B cell (primary cell): ENCODE results near the gene KCNG3. TPM values are rescaled to one million over a fixed set of nuclear protein-coding genes. Genes with fewer than 3 reads are reported as not detected.

Source experiments
- ATAC-seq: fragments of 200-7000 bp; cut with Tn5 transposase; one replicate; pipeline ENCODE4 v1.10.0; 2021; ENCODE audit warnings: low read depth, mild to moderate bottlenecking, moderate number of reproducible peaks, moderate library complexity
- CTCF ChIA-PET: fragments of 350-600 bp; sonication (Branson Sonifier 250); formaldehyde crosslinking; loops from one replicate; lab custom pipeline; 2021; ENCODE audit warnings: antibody characterized with exemption, inconsistent platforms; lab: Charles Lee
- POLR2A ChIA-PET: fragments of 350-600 bp; sonication (Branson Sonifier 250); formaldehyde crosslinking; loops from one replicate; lab custom pipeline; 2021; ENCODE audit warnings: antibody characterized with exemption; lab: Charles Lee
- DNase-seq: peaks from one replicate; pipeline ENCODE4 v3.0.0; 2013
- H2AFZ ChIP-seq: 2 replicates; pipeline ENCODE4 v1.6.1; 2012; ENCODE audit warnings: mild to moderate bottlenecking, low read depth, low read length; ENCODE audit not compliant: insufficient read depth, poor library complexity, severe bottlenecking
- H3K27ac ChIP-seq, 2 donors: 1 replicate in 1 of 2; 2 replicates in 1 of 2; pipeline ENCODE4 v1.5.1; 2012 to 2013; ENCODE audit warnings: low read length in 2 of 2, mild to moderate bottlenecking in 2 of 2, moderate library complexity in 1 of 2
- H3K27me3 ChIP-seq, 4 experiments: fragments of 200-600 bp in 1 of 4; sonication (generic) in 1 of 4; replicated peaks in 1 of 4; 1 replicate in 2 of 4; 2 replicates in 2 of 4; pipeline versions ENCODE4 v1.6.1 to v1.7.0; 2013 to 2016; ENCODE audit warnings: low read length in 3 of 4, mild to moderate bottlenecking in 2 of 4, mixed read lengths in 1 of 4, moderate library complexity in 1 of 4; ENCODE audit not compliant: insufficient read depth in 4 of 4, control insufficient read depth in 3 of 4; ENCODE audit errors: control extremely low read depth in 1 of 4
- H3K36me3 ChIP-seq, 2 experiments: replicated peaks in 1 of 2; 1 replicate in 1 of 2; 2 replicates in 1 of 2; pipeline versions ENCODE4 v1.6.1 to v1.7.1; 2013; ENCODE audit warnings: low read length in 1 of 2; ENCODE audit not compliant: insufficient read depth in 2 of 2, control insufficient read depth in 1 of 2; ENCODE audit errors: control extremely low read depth in 1 of 2, extremely low read depth in 1 of 2
- H3K4me1 ChIP-seq, 2 donors: fragments of 200-600 bp in 1 of 2; sonication (generic) in 1 of 2; 1 replicate in 1 of 2; 2 replicates in 1 of 2; pipeline versions ENCODE4 v1.5.1 to v1.6.1; 2013 to 2017; ENCODE audit warnings: low read length in 2 of 2; ENCODE audit not compliant: control insufficient read depth in 2 of 2, insufficient read depth in 2 of 2
- H3K4me2 ChIP-seq: replicated peaks from 2 replicates; pipeline ENCODE3; 2012; ENCODE audit warnings: mild to moderate bottlenecking, low read depth, low read length; ENCODE audit not compliant: poor library complexity, severe bottlenecking
- H3K4me3 ChIP-seq, 5 experiments: fragments of 200-600 bp in 1 of 5; sonication (generic) in 1 of 5; 1 replicate in 3 of 5; 2 replicates in 2 of 5; pipeline versions ENCODE4 v1.5.1 to v1.7.0; 2011 to 2016; ENCODE audit warnings: low read length in 4 of 5, mild to moderate bottlenecking in 4 of 5, low read depth in 2 of 5, control low read depth in 1 of 5, moderate library complexity in 1 of 5; ENCODE audit not compliant: insufficient read depth in 1 of 5; ENCODE audit errors: control extremely low read depth in 1 of 5, extremely low read depth in 1 of 5
- H3K79me2 ChIP-seq: fragments of 200-600 bp; sonication (generic); one replicate; pipeline ENCODE4 v1.6.0; 2016; ENCODE audit warnings: low read length; ENCODE audit not compliant: control insufficient read depth, insufficient read depth
- H3K9ac ChIP-seq: fragments of 200-600 bp; sonication (generic); 2 replicates; pipeline ENCODE4 v1.6.1; 2017; ENCODE audit warnings: mild to moderate bottlenecking, low read length, moderate library complexity
- H3K9me3 ChIP-seq, 3 donors: one replicate each; pipeline versions ENCODE4 v1.6.1 to v1.7.1; 2013; ENCODE audit warnings: low read length in 2 of 3; ENCODE audit not compliant: control insufficient read depth in 2 of 3, insufficient read depth in 1 of 3; ENCODE audit errors: control extremely low read depth in 1 of 3
- H4K20me1 ChIP-seq: 2 replicates; pipeline ENCODE4 v1.6.0; 2012; ENCODE audit warnings: mild to moderate bottlenecking, low read length; ENCODE audit not compliant: insufficient read depth, control insufficient read depth, poor library complexity, severe bottlenecking
- H3K27ac Mint-ChIP-seq: one replicate; pipeline ENCODE4 v1.8.0; 2021; ENCODE audit warnings: mixed read lengths
- H3K27me3 Mint-ChIP-seq: one replicate; pipeline ENCODE4 v1.8.0; 2021; ENCODE audit warnings: mixed read lengths
- H3K4me1 Mint-ChIP-seq: one replicate; pipeline ENCODE4 v1.8.0; 2021; ENCODE audit warnings: mixed read lengths
- H3K4me3 Mint-ChIP-seq: one replicate; pipeline ENCODE4 v1.8.0; 2021; ENCODE audit warnings: mixed read lengths
- H3K9me3 Mint-ChIP-seq: one replicate; pipeline ENCODE4 v1.8.0; 2022; ENCODE audit warnings: mixed read lengths; ENCODE audit not compliant: insufficient read depth
- EZH2 ChIP-seq: IDR thresholded peaks from 2 replicates; pipeline ENCODE4 v1.6.1; 2012; ENCODE audit warnings: borderline replicate concordance, low read depth, mild to moderate bottlenecking, moderate library complexity, low read length; ENCODE audit not compliant: insufficient read depth, poor library complexity, severe bottlenecking
- WGBS: methylation state at CpG from one replicate; pipeline ENCODE4 v1.1.5; 2013; ENCODE audit warnings: missing lambda C conversion rate; ENCODE audit not compliant: insufficient coverage; 5-methylcytosine and 5-hydroxymethylcytosine counted together
- intact Hi-C: fragments of 100-400 bp; cut with micrococcal nuclease; formaldehyde crosslinking; loops from one replicate; pipeline ENCODE4 v1.10.0; 2022
- polyA plus RNA-seq: library from polyadenylated mRNA; depleted of rRNA; stranded (reverse); fragments of >200 nt; gene quantifications from 2 replicates; pipeline ENCODE4 v1.2.3, GENCODE V29; 2012
- total RNA-seq, 2 donors: library from RNA; stranded (reverse); fragments of 120-200 nt in 1 of 2; gene quantifications; 1 replicate in 1 of 2; 2 replicates in 1 of 2; pipeline versions ENCODE4 v1.2.3 to v1.2.4, GENCODE V29; 2013 to 2022
- TF ChIP-seq, protein P1 (sequence below): fragments of 200-600 bp; IDR thresholded peaks from one replicate; pipeline ENCODE4 v1.8.0; 2022; ENCODE audit warnings: antibody characterized with exemption, mild to moderate bottlenecking

Gene KCNG3
- total and polyA plus RNA-seq, 2 donors (not counting 1 experiment from before 2014, with no cell fraction given) = not detected

GRCh38 chr2:42486145-42486906 is 7.5 kb downstream of the KCNG3 start:
- Histone ChIP-seq H3K4me2 (no peak overlapping the region), H3K4me1 (no peaks in the 10 kb centered on the region), H2AFZ (no peak overlapping the region), H3K27me3 (peaks cover 0 to 7% (median 2%) of the 10 kb centered on the region in 4 experiments), H4K20me1 (no peaks in the 10 kb centered on the region), H3K79me2 (no peaks in the 10 kb centered on the region), H3K9ac (no peak overlapping the region), H3K4me3 (no peak overlapping the region), H3K9me3 (no peaks in the 10 kb centered on the region), H3K27ac (no peak overlapping the region), H3K36me3 (no peaks in the 10 kb centered on the region)
- intact Hi-C loops = no loop called here
- 92% methylated on average over 6 of the region's 7 CpGs for WGBS
- no peak overlapping the region for H3K27ac Mint-ChIP-seq
- TF ChIP-seq, protein P1, sequence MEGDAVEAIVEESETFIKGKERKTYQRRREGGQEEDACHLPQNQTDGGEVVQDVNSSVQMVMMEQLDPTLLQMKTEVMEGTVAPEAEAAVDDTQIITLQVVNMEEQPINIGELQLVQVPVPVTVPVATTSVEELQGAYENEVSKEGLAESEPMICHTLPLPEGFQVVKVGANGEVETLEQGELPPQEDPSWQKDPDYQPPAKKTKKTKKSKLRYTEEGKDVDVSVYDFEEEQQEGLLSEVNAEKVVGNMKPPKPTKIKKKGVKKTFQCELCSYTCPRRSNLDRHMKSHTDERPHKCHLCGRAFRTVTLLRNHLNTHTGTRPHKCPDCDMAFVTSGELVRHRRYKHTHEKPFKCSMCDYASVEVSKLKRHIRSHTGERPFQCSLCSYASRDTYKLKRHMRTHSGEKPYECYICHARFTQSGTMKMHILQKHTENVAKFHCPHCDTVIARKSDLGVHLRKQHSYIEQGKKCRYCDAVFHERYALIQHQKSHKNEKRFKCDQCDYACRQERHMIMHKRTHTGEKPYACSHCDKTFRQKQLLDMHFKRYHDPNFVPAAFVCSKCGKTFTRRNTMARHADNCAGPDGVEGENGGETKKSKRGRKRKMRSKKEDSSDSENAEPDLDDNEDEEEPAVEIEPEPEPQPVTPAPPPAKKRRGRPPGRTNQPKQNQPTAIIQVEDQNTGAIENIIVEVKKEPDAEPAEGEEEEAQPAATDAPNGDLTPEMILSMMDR = no peak
- TF ChIP-seq EZH2 = no peak
- ATAC-seq = no peak
- H3K9me3 Mint-ChIP-seq = no peaks in the 10 kb centered on the region
- no peaks in the 10 kb centered on the region for H3K4me1 Mint-ChIP-seq
- DNase-seq = no peak
- peaks cover 16% of the 10 kb centered on the region for H3K27me3 Mint-ChIP-seq
- ChIA-PET POLR2A (interaction anchor here (0.6 kb wide), 1 partner anchor 15 kb away, joined by 3 read pairs; no protein-coding TSS in a partner anchor), CTCF (interaction anchor here (0.7 to 1.1 kb wide), 2 partner anchors 8 to 12 kb away, joined by 3 to 6 read pairs; no protein-coding TSS in a partner anchor)
- H3K4me3 Mint-ChIP-seq = no peak overlapping the region

- H3K4me3 ChIP-seq = no peak overlapping the region
- TF ChIP-seq EZH2 = no peak
- TF ChIP-seq, protein P1 = no peak
- H3K27me3 ChIP-seq = no peaks in the 10 kb centered on the region
- no peak overlapping the region for H2AFZ ChIP-seq
- Mint-ChIP-seq H3K27me3 (no peaks in the 10 kb centered on the region), H3K9me3 (no peaks in the 10 kb centered on the region), H3K4me3 (no peak overlapping the region), H3K4me1 (no peaks in the 10 kb centered on the region), H3K27ac (no peak overlapping the region)
- H3K79me2 ChIP-seq = no peaks in the 10 kb centered on the region
- no peaks in the 10 kb centered on the region for H4K20me1 ChIP-seq
- no peak for DNase-seq
- no peak overlapping the region for H3K9ac ChIP-seq
- no CpG with 5 or more reads among the region's 2 CpGs for WGBS
- H3K27ac ChIP-seq = no peak overlapping the region
- intact Hi-C loops = no loop called here
- no peaks in the 10 kb centered on the region for H3K9me3 ChIP-seq
- CTCF ChIA-PET = no interaction called here
- no peaks in the 10 kb centered on the region for H3K36me3 ChIP-seq
- no peak for ATAC-seq
- H3K4me1 ChIP-seq = no peaks in the 10 kb centered on the region
- H3K4me2 ChIP-seq = no peak overlapping the region
- POLR2A ChIA-PET = no interaction called here
Measured at GRCh38 chr2:42480402-42480801, 13.4 kb downstream of the KCNG3 start.
